HCT116 (cell line): ENCODE measurements around the gene HORMAD2. TPM values are rescaled to one million over a fixed set of nuclear protein-coding genes. Genes with fewer than 3 reads are reported as not detected.

Source experiments
- ATAC-seq: fragments of 200-7000 bp; cut with Tn5 transposase; 2 replicates; pipeline ENCODE4 v1.9.1; 2020; ENCODE audit warnings: mild to moderate bottlenecking, moderate library complexity
- BruUV-seq: library from RNA; stranded (reverse); fragments of 400-500 nt; replicated peaks from 2 replicates; lab custom pipeline; 2021; lab: Mats Ljungman, UMichigan
- CTCF ChIA-PET: fragments of 300-600 bp; sonication (Branson Sonifier 250); formaldehyde crosslinking; loops from one replicate; lab custom pipeline; 2021; ENCODE audit warnings: antibody characterized with exemption; lab: Charles Lee
- POLR2A ChIA-PET: fragments of 300-600, 350-600 bp; sonication (Branson Sonifier 250); formaldehyde crosslinking; loops from one replicate; lab custom pipeline; 2021; ENCODE audit warnings: antibody characterized with exemption; lab: Charles Lee
- RAD21 ChIA-PET, 2 experiments: fragments of 300-600 bp; sonication (Branson Sonifier 250); formaldehyde crosslinking; loops; one replicate each; lab custom pipeline; 2023; ENCODE audit warnings: low total read pairs in 2 of 2; ENCODE audit not compliant: uncharacterized antibody in 2 of 2, unreplicated experiment in 2 of 2, low non-redundant PET in 1 of 2; lab: Charles Lee
- DNase-seq: peaks from one replicate; pipeline ENCODE4 v3.0.0-alpha.2; 2010; ENCODE audit warnings: low read depth, low spot score
- H2AFZ ChIP-seq: fragments of 200-600 bp; shearing (Covaris generic), sonication (generic); 2 replicates; pipeline ENCODE4 v1.6.1; 2017; ENCODE audit warnings: low read depth, mixed run types, mixed read lengths, antibody characterized with exemption, low read length; ENCODE audit not compliant: poor library complexity, severe bottlenecking
- H3K27ac ChIP-seq: 2 replicates; pipeline ENCODE4 v1.5.1; 2012; ENCODE audit warnings: low read depth, low read length
- H3K27me3 ChIP-seq: fragments of 200-600 bp; sonication (generic); 2 replicates; pipeline ENCODE4 v1.6.1; 2016; ENCODE audit warnings: mixed run types, low read length, mixed read lengths; ENCODE audit not compliant: insufficient read depth
- H3K36me3 ChIP-seq, 2 experiments: fragments of 200-500 bp in 1 of 2; fragments of 200-600 bp in 1 of 2; sonication (Bioruptor generic) in 1 of 2; sonication (generic) in 1 of 2; 2 replicates each; pipeline versions ENCODE4 v1.5.1 to v1.6.1; 2014 to 2016; ENCODE audit warnings: low read length in 2 of 2, inconsistent platforms in 1 of 2, mixed read lengths in 1 of 2, mixed run types in 1 of 2; ENCODE audit not compliant: insufficient read depth in 2 of 2, control insufficient read depth in 1 of 2
- H3K4me1 ChIP-seq, 2 experiments: fragments of 200-600 bp in 1 of 2; sonication (generic) in 1 of 2; 2 replicates each; pipeline versions ENCODE4 v1.5.1 to v1.6.1; 2012 to 2017; ENCODE audit warnings: low read length in 2 of 2, inconsistent platforms in 1 of 2, mild to moderate bottlenecking in 1 of 2, mixed read lengths in 1 of 2, mixed run types in 1 of 2, moderate library complexity in 1 of 2; ENCODE audit not compliant: insufficient read depth in 2 of 2, control insufficient read depth in 1 of 2
- H3K4me2 ChIP-seq: fragments of 200-600 bp; sonication (generic); 2 replicates; pipeline ENCODE4 v1.6.1; 2017; ENCODE audit warnings: mixed run types, low read length, mixed read lengths
- H3K4me3 ChIP-seq, 2 experiments: fragments of 200-600 bp in 1 of 2; sonication (generic) in 1 of 2; replicated peaks in 1 of 2; 2 replicates each; pipeline ENCODE4 v1.5.1; 2011 to 2016; ENCODE audit warnings: low read length in 2 of 2, control low read depth in 1 of 2, low read depth in 1 of 2, mild to moderate bottlenecking in 1 of 2, mixed read lengths in 1 of 2, mixed run types in 1 of 2
- H3K79me2 ChIP-seq: fragments of 200-600 bp; sonication (generic); 2 replicates; pipeline ENCODE4 v1.6.1; 2017; ENCODE audit warnings: mild to moderate bottlenecking, mixed run types, low read length, moderate library complexity, mixed read lengths; ENCODE audit not compliant: insufficient read depth
- H3K9ac ChIP-seq: fragments of 200-600 bp; sonication (generic); 2 replicates; pipeline ENCODE4 v1.6.1; 2016; ENCODE audit warnings: low read length, mixed read lengths
- H3K9me2 ChIP-seq: fragments of 200-600 bp; sonication (generic), shearing (Covaris generic); 2 replicates; pipeline ENCODE4 v1.6.1; 2017; ENCODE audit warnings: mixed run types, mild to moderate bottlenecking, moderate library complexity; ENCODE audit not compliant: insufficient read depth
- H3K9me3 ChIP-seq, 2 experiments: fragments of 200-500 bp in 1 of 2; fragments of 200-600 bp in 1 of 2; sonication (Bioruptor generic) in 1 of 2; sonication (generic) in 1 of 2; 2 replicates each; pipeline ENCODE4 v1.6.1; 2014 to 2017; ENCODE audit warnings: low read length in 2 of 2, mixed read lengths in 2 of 2, inconsistent platforms in 1 of 2, low read depth in 1 of 2, mild to moderate bottlenecking in 1 of 2, mixed run types in 1 of 2, moderate library complexity in 1 of 2; ENCODE audit not compliant: control insufficient read depth in 1 of 2, insufficient read depth in 1 of 2
- H4K20me1 ChIP-seq: fragments of 200-600 bp; sonication (generic), shearing (Covaris generic); 2 replicates; pipeline ENCODE4 v1.6.1; 2017; ENCODE audit warnings: mixed run types, mild to moderate bottlenecking, moderate library complexity; ENCODE audit not compliant: insufficient read depth
- EGR1 ChIP-seq: IDR thresholded peaks from 2 replicates; pipeline ENCODE4 v1.6.1; 2012; ENCODE audit warnings: low read depth
- ELF1 ChIP-seq: IDR thresholded peaks from 2 replicates; pipeline ENCODE4 v1.6.1; 2012; ENCODE audit warnings: low read depth, borderline replicate concordance
- EZH2phosphoT487 ChIP-seq: fragments of 200-600 bp; IDR thresholded peaks from 2 replicates; pipeline ENCODE4 v1.6.1; 2018; ENCODE audit warnings: antibody characterized with exemption, borderline replicate concordance
- REST ChIP-seq: IDR thresholded peaks from 2 replicates; pipeline ENCODE4 v1.6.1; 2012; ENCODE audit warnings: low read depth
- ZFX ChIP-seq: fragments of 450-650 bp; IDR thresholded peaks from 2 replicates; pipeline ENCODE4 v1.6.1; 2017
- intact Hi-C: fragments of 100-400 bp; cut with micrococcal nuclease; formaldehyde crosslinking; loops from 2 replicates; pipeline ENCODE4 v1.10.0; 2022
- total RNA-seq: library from RNA; stranded (reverse); gene quantifications from one replicate; pipeline ENCODE4 v1.2.1, GENCODE V29; 2021; ENCODE audit not compliant: unreplicated experiment
- TF ChIP-seq, protein P1 (sequence below): IDR thresholded peaks from 2 replicates; pipeline ENCODE4 v1.6.1; 2012
- TF ChIP-seq, protein P2 (sequence below), 3 experiments: fragments of 200-600 bp in 1 of 3; sonication (generic) in 1 of 3; IDR thresholded peaks in 2 of 3; conservative IDR thresholded peaks in 1 of 3; 2 replicates each; pipeline ENCODE4 v1.5.1; 2012 to 2017; ENCODE audit warnings: low read depth in 2 of 3, low read length in 2 of 3, antibody characterized with exemption in 1 of 3, borderline replicate concordance in 1 of 3, control low read depth in 1 of 3, mild to moderate bottlenecking in 1 of 3, mixed read lengths in 1 of 3, mixed run types in 1 of 3, moderate library complexity in 1 of 3; ENCODE audit not compliant: insufficient read depth in 1 of 3

The HORMAD2 gene
- total RNA-seq, 1 experiment from 2014 or later: not detected

DNA sequence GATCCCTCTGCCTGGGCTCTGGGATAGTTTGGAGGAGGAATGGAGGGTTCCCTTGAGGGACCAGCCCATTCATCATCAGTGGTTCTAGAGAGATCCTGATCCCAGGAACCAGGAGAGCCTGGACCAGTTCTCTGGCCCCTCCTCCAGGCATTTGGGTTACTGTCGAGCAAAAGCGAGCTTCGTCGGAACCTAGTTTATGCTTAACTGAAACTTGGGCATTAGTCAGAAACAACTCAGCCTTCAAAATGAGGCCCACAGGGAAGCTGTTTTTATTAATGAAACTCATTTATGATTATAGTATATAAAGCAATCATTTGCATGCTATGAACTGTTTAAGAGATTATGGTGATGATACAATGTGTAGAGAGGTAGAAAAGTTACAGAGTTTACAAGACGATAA is 104.9 kb downstream of the HORMAD2 start:
- ATAC-seq: no peak
- BruUV-seq: no TSS peak
- intact Hi-C loops: no loop called here
- ChIA-PET CTCF (interaction anchor here (1.2 kb wide), 1 partner anchor 103 kb away, joined by 4 read pairs; no protein-coding TSS in a partner anchor), RAD21 (no interaction called here), POLR2A (interaction anchor here (0.8 to 2.0 kb wide), 4 partner anchors 10 to 25 kb away, joined by 3 to 8 read pairs (median 3); no protein-coding TSS in a partner anchor)
- Histone ChIP-seq H3K9me3 (no peaks in the 10 kb centered on the region), H3K27me3 (no peaks in the 10 kb centered on the region), H3K9me2 (no peaks in the 10 kb centered on the region), H2AFZ (peak overlapping the region; percentile 27), H3K4me3 (no peak overlapping the region), H4K20me1 (no peaks in the 10 kb centered on the region), H3K36me3 (no peaks in the 10 kb centered on the region), H3K4me2 (no peak overlapping the region), H3K79me2 (no peaks in the 10 kb centered on the region), H3K27ac (no peak overlapping the region), H3K9ac (no peak overlapping the region), H3K4me1 (peaks cover 0 to 25% of the 10 kb centered on the region in 2 experiments; a peak in 1 of 4 replicates)
- DNase-seq: no peak
- TF ChIP-seq, protein P1, sequence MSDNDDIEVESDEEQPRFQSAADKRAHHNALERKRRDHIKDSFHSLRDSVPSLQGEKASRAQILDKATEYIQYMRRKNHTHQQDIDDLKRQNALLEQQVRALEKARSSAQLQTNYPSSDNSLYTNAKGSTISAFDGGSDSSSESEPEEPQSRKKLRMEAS: no peak
- TF ChIP-seq EZH2phosphoT487 (no peak), EGR1 (no peak), REST (no peak), ZFX (no peak), ELF1 (no peak)
- TF ChIP-seq, protein P2, sequence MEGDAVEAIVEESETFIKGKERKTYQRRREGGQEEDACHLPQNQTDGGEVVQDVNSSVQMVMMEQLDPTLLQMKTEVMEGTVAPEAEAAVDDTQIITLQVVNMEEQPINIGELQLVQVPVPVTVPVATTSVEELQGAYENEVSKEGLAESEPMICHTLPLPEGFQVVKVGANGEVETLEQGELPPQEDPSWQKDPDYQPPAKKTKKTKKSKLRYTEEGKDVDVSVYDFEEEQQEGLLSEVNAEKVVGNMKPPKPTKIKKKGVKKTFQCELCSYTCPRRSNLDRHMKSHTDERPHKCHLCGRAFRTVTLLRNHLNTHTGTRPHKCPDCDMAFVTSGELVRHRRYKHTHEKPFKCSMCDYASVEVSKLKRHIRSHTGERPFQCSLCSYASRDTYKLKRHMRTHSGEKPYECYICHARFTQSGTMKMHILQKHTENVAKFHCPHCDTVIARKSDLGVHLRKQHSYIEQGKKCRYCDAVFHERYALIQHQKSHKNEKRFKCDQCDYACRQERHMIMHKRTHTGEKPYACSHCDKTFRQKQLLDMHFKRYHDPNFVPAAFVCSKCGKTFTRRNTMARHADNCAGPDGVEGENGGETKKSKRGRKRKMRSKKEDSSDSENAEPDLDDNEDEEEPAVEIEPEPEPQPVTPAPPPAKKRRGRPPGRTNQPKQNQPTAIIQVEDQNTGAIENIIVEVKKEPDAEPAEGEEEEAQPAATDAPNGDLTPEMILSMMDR (IDR thresholded peaks at IDR 0.05 in 2 of 3, conservative IDR thresholded peaks at IDR 0.05 in 1 of 3; ENCODE audit: borderline replicate concordance in 1 of 3, insufficient read depth in 1 of 3, low read depth in 2 of 3, low read length in 2 of 3): no peak
